HG03521 (cell line): Measurements from ENCODE around the gene MMS19.
"Not testable (repeated sequence)": the region's sequence is repeated elsewhere in the genome, so short reads cannot be mapped to it uniquely, and the experiment has no call there.

Source experiments
- ATAC-seq: cut with Tn5 transposase; IDR thresholded peaks from one replicate; pipeline ENCODE4 v1.9.1; 2021; ENCODE audit warnings: mild to moderate bottlenecking, moderate library complexity; ENCODE audit not compliant: unreplicated experiment

Gene MMS19

GRCh38 chr10:97468781-97469180 lies 29.4 kb downstream of the MMS19 start:
- not testable (repeated sequence) for ATAC-seq

- ATAC-seq, result no peak
Observed at GRCh38 chr10:97468162-97468561, 30.1 kb downstream of the MMS19 start.

- ATAC-seq, result no peak
Observed at GRCh38 chr10:97466755-97467154, 31.5 kb downstream of the MMS19 start.

DNA sequence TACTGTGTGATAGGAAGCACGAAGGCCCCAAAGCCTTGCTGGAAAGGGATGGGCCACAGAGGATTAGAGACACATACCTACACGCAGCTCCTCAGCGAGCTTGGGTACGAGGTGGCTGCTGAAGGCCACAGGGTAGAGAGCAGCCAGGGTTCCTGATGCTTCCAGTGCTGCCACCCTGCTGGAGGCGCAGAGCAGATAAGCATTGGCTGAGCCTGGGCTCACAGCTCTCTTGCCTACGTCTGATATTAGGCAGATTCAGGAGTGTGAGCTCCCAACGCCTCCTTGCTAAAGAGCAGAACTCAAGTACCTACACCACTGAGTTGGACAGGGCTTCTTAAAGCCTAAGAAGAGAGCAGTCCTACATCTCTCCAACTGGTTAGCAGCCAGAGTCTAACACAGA lies 32.2 kb downstream of the MMS19 start:
- no peak for ATAC-seq

DNA sequence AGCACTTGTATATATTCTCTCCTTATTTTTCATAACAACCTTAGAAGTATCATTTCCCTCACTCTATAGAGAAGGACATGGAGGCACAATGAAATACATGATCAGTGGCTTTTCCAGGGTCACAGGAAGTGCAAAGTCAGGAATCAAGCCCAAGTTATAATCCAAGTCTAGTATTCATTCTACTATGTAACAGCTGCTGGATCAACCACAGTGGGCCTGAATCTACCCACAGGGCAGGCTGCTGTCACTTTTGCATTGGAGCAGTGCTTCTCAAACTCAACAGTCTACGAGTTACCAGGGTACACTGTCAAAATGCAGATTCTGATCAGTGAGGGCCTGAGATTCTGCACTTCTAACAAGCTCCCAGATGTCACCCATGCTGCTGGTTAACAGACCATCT lies 34.0 kb downstream of the MMS19 start:
- ATAC-seq, result no peak

- ATAC-seq, result no peak
Observed at GRCh38 chr10:97463363-97464132, 34.7 kb downstream of the MMS19 start.

GRCh38 chr10:97462309-97462708 lies 35.9 kb downstream of the MMS19 start:
- ATAC-seq, result no peak

GRCh38 chr10:97459933-97460332 lies 38.3 kb downstream of the MMS19 start:
- ATAC-seq, result no peak

DNA sequence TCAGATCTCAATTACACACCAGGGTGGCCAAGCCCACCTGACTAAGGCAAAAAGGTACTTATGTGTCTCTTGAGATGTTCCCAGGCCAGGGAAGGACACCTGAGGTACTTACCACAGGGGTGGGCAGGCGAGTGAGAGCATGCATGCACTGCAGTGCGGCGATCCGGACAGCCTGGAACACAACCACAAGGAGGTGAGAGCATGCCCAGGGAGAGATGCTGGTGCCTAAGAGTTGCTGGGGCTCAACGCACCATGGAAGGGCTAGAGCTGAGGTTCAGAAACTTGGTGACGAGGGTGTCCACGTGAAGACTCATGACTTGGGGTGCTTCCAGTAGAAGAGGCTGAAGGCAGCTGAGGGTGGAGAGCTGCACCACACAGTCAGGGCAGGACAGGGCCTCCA lies 39.1 kb downstream of the MMS19 start:
- no peak for ATAC-seq

- ATAC-seq, result no peak
Observed at GRCh38 chr10:97456686-97457065, 41.5 kb downstream of the MMS19 start.

- ATAC-seq, result no peak
Observed at GRCh38 chr10:97456034-97456685, 42.1 kb downstream of the MMS19 start.

DNA sequence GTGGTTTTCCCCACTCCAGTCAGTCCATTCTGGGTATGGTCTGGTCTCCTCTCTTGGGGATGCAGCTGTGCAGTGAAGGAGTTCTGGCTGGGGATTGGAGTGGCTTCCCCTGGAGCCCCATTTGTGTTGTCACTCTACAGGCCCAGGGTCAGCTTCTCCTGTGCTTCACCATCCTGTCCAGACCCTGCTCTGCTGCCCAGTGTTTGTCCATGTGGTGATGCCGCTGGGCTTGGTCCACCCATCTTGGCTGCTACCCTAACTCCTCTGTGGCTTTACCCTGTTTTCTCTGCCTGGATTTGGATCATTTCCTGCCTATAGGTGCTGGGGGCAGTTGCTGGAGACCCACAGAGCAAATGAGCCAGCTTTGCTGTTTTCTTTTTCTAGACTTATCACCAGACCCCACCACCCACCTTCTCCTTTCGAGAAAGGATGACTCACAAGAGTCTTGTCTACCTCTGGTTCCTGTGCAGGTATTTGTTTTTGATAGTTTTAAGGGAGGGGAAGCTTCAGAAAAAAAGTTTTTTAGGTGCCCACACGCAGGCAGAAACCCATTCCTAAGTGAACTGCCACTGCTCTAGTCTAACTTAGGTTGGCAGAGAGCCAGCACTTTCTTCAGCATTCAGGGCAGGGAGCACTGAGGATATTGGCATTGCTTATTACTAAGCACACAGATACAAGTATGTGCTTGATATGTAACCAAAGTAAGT lies 43.7 kb downstream of the MMS19 start:
- no peak for ATAC-seq

DNA sequence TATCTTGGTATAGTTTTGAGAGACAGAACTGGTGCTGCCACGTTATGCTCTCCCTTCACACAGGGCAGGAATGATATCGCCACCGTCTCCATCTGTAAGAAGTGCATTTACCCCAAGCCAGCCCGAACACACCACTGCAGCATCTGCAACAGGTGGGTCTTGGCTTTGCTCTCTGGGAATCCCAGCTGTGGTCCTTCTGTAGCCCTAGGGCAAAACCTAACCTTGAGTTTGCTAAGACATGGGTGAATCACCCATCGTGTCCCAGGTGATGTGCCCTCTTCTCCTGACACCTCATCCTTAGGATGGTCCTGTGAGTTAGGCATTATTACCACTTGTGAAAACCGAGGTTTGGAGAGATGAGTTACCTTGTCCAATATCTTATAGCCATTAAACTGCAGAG lies 45.9 kb downstream of the MMS19 start:
- no peak for ATAC-seq

GRCh38 chr10:97451605-97452004 lies 46.6 kb downstream of the MMS19 start:
- no peak for ATAC-seq

GRCh38 chr10:97450828-97451227 lies 47.4 kb downstream of the MMS19 start:
- no peak for ATAC-seq

DNA sequence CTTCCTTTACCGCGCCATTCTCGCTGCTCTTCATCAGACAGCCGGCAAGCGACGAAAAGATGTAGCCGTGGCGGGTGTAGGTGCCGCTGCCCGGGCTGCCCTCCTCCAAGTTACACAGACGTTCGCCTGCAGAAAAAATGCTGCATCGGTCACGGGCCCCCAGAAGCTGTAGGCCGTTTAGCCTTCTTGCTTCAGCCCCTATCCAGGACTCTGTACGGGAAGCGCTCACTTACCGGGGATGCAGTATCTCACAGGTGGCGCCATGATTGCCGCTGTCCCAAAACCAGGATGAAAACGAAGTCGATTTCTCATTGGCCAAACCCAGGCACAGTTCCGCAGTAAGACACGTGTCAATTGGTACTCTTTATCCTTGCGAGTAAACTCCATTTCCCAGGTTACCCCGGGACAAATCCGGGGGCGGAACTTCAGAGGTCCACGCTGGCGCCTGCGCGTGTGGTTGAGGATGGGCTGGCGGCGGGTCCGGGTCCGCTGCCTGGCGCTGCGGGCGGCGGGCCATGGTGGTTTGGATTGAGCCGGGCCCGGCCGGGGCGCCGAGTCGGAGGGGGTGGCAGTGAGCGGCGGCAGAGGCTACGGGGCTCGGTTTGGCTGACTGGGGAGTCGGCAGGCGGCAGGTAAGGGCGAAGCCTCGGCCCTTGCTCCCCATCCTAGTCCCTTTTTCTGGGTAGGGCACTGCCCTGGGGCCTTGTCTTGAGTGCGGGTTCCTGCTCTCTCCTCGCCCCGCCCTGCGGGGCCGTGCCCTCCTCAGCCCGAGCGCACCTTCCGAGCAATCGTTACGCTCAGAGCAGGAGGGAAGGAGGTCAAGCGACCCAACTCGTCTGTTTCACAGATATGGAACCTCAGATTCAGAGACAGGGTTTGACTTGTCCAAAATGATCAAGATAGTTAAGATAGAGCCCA lies 52.2 kb downstream of the MMS19 start, which contains the start of the genes EXOSC1 and ZDHHC16:
Gene EXOSC1, minus strand, starts transcription at position 285 of the 918 bp plus-strand sequence. Its CDS starts 21 bp downstream, at position 264.
Gene ZDHHC16, plus strand, starts transcription at position 454 of the 918 bp plus-strand sequence. CDS start 5,501 bp downstream, outside the sequence.
- ATAC-seq, result peak; percentile 95

- ATAC-seq, result no peak
Observed at GRCh38 chr10:97445357-97445721, 52.9 kb downstream of the MMS19 start.

GRCh38 chr10:97444212-97444611 lies 54.0 kb downstream of the MMS19 start:
- ATAC-seq, result no peak

GRCh38 chr10:97442277-97442676 lies 55.9 kb downstream of the MMS19 start:
- no peak for ATAC-seq

DNA sequence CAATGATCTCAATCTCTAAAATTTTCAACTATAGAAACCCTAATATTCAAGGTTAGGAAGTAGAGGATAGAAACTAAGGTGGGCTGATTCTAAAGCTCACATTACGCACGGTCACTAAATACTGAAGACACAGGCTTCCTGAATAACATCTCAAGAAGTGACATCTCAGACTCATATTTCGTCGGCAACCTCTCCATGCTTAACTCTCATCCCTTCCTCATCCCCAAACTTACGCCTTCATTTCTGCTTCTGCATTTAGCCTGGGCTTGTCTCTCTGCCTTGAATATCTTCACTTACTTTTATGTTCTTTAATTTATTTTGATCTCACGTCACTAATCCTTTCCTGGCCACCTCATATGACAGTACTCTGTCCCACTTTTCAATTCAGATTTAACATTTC lies 63.0 kb downstream of the MMS19 start:
- no peak for ATAC-seq

- no peak for ATAC-seq
Observed at GRCh38 chr10:97434557-97434956, 63.7 kb downstream of the MMS19 start.
